ENCODE measurements around the gene KCNAB2.

KCNAB2 gene

DNA sequence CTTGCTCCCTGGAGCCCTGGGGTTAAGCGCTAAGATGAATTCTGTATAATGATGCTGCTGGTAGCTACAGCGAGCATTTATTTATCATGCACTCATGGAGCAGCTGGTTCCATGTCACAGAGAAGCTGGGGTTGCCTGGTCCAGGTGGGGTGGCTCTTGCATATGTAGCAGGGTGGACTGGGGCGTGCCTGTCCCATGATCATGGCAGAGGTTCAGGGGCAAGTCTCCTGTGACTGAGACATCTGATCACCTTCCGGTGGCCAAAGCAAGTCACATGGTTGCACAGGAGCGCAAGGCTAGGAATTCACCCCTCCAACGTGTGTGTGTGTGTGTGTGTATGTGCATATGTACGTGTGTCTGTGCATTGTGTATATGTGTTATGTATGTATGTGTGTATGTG lies 15.6 kb upstream of the KCNAB2 start:
- CTCF ChIA-PET = interaction anchor here (1.6 kb wide), 1 partner anchor 23 kb away, joined by 4 read pairs; no protein-coding TSS in a partner anchor
- DNase-seq (ENCODE audit: extremely low spot score) = no peak

DNA sequence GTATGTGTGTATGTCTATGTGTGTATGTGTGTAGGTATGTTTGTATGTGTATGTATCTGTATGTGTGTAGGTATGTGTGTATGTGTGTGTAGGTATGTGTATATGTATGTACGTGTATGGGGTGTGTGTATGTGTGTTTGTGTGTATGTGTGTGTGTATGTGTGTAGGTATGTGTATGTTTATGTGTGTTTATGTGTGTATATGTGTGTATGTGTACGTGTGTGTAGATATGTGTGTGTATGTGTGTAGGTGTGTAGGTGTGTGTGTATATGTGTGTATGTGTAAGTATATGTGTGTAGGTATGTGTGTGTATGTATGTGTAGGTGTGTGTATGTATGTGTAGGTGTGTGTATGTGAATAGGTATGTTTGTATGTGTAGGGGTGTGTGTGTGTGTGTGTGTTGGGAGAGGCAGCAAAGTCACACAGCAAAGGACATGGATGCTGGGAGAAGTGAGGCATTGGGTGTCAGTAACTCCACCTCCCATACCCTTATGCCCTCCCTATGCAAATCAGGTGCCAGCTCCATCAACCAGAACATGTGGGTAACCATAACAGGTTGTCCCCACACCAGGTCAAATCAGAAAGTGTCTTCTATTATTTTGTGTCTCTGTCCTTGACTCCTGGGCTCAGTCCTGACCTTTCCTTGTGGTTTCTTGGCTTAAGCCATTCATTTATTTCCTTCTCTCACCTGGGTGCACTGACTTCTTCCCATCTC lies 15.0 kb upstream of the KCNAB2 start:
- TF ChIP-seq, protein P1, sequence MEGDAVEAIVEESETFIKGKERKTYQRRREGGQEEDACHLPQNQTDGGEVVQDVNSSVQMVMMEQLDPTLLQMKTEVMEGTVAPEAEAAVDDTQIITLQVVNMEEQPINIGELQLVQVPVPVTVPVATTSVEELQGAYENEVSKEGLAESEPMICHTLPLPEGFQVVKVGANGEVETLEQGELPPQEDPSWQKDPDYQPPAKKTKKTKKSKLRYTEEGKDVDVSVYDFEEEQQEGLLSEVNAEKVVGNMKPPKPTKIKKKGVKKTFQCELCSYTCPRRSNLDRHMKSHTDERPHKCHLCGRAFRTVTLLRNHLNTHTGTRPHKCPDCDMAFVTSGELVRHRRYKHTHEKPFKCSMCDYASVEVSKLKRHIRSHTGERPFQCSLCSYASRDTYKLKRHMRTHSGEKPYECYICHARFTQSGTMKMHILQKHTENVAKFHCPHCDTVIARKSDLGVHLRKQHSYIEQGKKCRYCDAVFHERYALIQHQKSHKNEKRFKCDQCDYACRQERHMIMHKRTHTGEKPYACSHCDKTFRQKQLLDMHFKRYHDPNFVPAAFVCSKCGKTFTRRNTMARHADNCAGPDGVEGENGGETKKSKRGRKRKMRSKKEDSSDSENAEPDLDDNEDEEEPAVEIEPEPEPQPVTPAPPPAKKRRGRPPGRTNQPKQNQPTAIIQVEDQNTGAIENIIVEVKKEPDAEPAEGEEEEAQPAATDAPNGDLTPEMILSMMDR (IDR thresholded peaks at IDR 0.05; ENCODE audit: control extremely low read depth, extremely low read depth, low read depth, missing control alignments) = no peak
- DNase-seq (ENCODE audit: extremely low spot score) = no peak
- ChIA-PET CTCF (interaction anchor here (1.6 kb wide), 1 partner anchor 23 kb away, joined by 4 read pairs; no protein-coding TSS in a partner anchor), POLR2A (no interaction called here)

More for the DNA sequence above, 15.6 kb upstream of the KCNAB2 start:
- TF ChIP-seq, protein P1 (IDR thresholded peaks at IDR 0.05; ENCODE audit: control extremely low read depth, extremely low read depth, low read depth, missing control alignments) = no peak
- POLR2A ChIA-PET = no interaction called here

DNA sequence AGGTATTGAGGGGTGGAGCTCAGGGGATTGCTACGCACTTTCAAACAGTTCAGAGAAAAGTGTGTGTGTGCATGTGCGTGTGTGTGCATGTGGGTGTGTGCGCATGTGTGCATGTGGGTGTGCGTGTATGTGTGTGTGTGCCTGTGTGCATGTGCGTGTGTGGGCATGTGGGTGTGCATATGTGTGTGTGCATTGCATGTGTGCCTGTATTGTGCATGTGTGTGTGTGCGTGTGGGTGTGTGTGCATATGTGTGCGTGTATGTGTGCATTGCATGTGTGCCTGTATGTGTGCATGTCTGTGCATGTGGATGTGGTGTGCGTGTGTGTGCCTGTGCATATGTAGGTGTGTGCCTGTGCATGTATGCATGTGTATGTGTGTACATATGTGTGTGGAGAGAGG lies 12.6 kb upstream of the KCNAB2 start:
- ChIA-PET POLR2A (no interaction called here), CTCF (interaction anchor here (0.7 to 2.9 kb wide), 3 partner anchors 11 to 31 kb away, joined by 3 to 12 read pairs (median 3); partner anchors contain the start of gene KCNAB2)
- DNase-seq (ENCODE audit: extremely low spot score) = no peak
- TF ChIP-seq, protein P1 (IDR thresholded peaks at IDR 0.05; ENCODE audit: control extremely low read depth, extremely low read depth, low read depth, missing control alignments) = no peak

DNA sequence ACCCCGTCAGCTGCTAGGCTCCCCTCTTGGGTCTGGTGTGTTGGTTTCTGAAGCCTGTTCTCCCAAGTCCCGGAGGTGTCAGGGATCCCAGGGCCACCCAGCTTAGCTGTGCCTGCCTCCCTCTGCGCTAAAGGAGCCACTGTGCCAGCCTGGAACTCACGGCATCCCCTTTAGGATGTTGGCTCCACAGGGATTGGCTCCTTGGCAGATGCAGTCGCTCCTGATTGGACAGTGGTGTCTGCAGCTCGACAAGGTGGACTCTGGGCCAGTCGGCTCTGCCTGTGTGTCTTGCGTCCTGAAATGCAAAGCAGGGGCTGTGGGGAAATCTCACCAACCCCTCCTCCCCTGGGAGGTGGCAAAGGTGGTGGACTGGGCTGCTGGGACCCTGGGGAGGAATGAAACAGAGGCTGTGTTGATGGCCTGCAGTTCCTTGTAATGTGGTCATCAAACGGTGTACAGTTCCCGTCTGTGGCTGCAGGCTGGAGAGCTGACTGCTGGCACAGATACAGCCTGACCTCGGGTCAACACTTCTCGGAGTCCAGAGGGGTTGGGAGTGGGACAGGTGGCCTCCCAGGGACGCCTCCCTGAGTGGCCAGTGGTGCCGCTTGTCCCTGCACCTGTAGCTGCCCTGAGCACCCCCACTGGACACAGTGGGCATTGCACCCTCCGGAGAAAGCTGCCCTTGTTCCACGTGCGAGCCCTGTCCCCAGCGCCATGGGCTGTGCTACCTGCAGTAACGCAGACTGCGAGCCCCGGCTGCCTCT lies 11.5 kb upstream of the KCNAB2 start:
- TF ChIP-seq, protein P1 (IDR thresholded peaks at IDR 0.05; ENCODE audit: control extremely low read depth, extremely low read depth, low read depth, missing control alignments) = peak; percentile 33
- POLR2A ChIA-PET = no interaction called here
- DNase-seq (ENCODE audit: extremely low spot score) = no peak
- CTCF ChIA-PET = interaction anchor here (0.8 to 2.9 kb wide), 7 partner anchors 8 to 204 kb away, joined by 3 to 12 read pairs (median 4); partner anchors contain the start of gene KCNAB2

DNA sequence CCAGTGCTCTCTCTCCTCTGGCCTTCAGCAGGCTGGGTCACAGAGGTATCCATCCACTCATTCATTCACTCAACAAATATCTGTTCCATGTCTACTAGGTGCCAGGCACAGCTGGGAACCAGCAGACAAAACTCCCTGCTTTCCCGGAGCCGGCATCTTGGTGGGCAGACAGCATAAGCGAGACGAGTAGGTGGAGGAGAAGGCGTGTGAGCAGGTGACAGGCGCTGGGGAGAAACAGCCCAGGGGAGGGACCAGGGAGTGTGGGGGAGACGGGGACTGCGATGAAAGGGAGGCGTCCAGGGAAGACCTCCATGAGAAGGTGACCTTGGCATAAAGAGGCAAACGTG lies 11.0 kb upstream of the KCNAB2 start:
- TF ChIP-seq, protein P1 (IDR thresholded peaks at IDR 0.05; ENCODE audit: control extremely low read depth, extremely low read depth, low read depth, missing control alignments) = no peak
- ChIA-PET POLR2A (no interaction called here), CTCF (interaction anchor here (1.0 to 2.9 kb wide), 6 partner anchors 9 to 203 kb away, joined by 3 to 12 read pairs (median 4); partner anchors contain the start of gene KCNAB2)

DNA sequence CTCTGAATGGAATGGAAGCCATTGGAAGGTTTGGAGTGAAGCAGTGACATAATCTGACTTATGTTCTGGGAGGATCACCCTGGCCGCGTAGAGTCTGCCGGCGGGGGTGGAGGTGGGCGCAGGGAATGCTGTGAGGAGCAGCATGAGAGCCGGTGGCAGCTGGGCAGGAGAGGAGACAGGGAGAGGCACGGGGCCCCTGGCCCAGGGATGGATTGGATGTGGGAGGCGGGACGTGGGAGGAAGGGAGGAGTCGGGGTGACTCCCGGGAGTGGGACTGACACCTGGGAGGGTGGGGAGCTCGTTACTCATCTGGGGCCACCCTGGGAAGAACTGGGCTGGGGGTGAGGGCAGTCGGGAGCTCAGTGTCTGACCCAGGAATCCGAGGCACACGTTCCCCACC lies 10.4 kb upstream of the KCNAB2 start:
- POLR2A ChIA-PET = no interaction called here
- CTCF ChIA-PET = interaction anchor here (1.0 to 2.9 kb wide), 3 partner anchors 9 to 327 kb away, joined by 3 to 12 read pairs (median 3); partner anchors contain the start of gene KCNAB2

More for the DNA sequence above, 11.0 kb upstream of the KCNAB2 start:
- DNase-seq (ENCODE audit: extremely low spot score) = no peak

More for the DNA sequence above, 10.4 kb upstream of the KCNAB2 start:
- TF ChIP-seq, protein P1 (IDR thresholded peaks at IDR 0.05; ENCODE audit: control extremely low read depth, extremely low read depth, low read depth, missing control alignments) = no peak
- no peak for DNase-seq (ENCODE audit: extremely low spot score)
